BLaER1 treated with 17β-estradiol and CSF1 and Interleukin-3, amounts not matched to agents 10 nM and 100 nM (cell line): ENCODE measurements around the gene PLPPR2.

Experiments used
- H3K27ac ChIP-seq, 11 experiments: shearing (Covaris generic); formaldehyde crosslinking; 2 replicates each; pipeline ENCODE4 v1.8.1; 2022
- H3K27me3 ChIP-seq, 11 experiments: shearing (Covaris generic); formaldehyde crosslinking; 2 replicates each; pipeline ENCODE4 v1.8.1; 2022
- H3K36me3 ChIP-seq, 11 experiments: shearing (Covaris generic); formaldehyde crosslinking; 2 replicates each; pipeline ENCODE4 v1.8.1; 2022
- H3K4me1 ChIP-seq, 10 experiments: shearing (Covaris generic); formaldehyde crosslinking; 2 replicates each; pipeline ENCODE4 v1.8.1; 2022
- H3K4me2 ChIP-seq, 11 experiments: shearing (Covaris generic); formaldehyde crosslinking; 2 replicates each; pipeline ENCODE4 v1.8.1; 2022
- H3K4me3 ChIP-seq, 10 experiments: shearing (Covaris generic); formaldehyde crosslinking; 2 replicates each; pipeline ENCODE4 v1.8.1; 2022
- H3K9ac ChIP-seq, 11 experiments: shearing (Covaris generic); formaldehyde crosslinking; 2 replicates each; pipeline ENCODE4 v1.8.1; 2022
- H3K9me3 ChIP-seq, 11 experiments: shearing (Covaris generic); formaldehyde crosslinking; replicated peaks in 1 of 11; 2 replicates each; pipeline ENCODE4 v1.8.1; 2022
- H4K20me1 ChIP-seq, 11 experiments: shearing (Covaris generic); formaldehyde crosslinking; 2 replicates each; pipeline ENCODE4 v1.8.1; 2022
- Cebpa-rat ChIP-seq, 11 experiments: shearing (Covaris generic); IDR thresholded peaks; 2 replicates each; pipeline ENCODE4 v1.8.1; 2022

The PLPPR2 gene

DNA sequence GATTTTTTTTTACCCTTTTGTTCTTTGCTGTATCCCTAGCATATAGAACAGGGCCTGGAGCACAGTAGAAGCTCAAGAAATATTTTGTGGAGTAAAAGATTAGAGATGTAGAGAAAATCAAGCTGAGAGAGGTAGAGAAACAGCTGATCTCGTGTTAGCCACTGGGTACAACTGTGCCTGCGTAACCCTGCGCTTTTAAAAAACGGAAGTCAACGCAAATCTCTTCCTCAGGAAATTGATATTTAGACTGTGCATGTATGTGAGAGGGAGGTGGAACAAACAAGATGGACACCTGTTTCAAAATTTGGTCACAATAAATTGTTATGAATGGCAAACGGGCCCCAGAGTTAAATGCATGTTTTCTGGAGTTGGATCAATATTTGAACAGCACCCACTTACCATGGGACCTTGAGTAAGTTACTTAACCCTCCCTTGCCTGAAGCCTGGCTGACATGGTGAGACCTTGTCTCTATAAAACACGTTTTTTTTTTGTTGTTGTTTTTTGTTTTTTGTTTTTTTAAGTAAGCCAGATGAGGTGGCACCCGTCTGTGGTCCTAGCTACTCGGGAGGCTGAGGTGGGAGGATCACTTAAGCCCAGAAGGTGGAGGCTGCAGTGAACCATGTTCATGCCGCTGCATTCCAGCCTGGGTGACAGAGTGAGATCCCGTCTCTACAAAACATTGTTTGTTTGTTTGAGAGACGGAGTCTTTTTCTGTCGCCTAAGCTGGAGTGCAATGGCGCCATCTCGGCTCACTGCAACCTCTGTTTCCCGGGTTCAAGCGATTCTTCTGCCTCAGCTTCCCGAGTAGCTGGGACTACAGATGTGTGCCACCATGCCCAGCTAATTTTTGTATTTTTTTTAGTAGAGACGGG lies 32.2 kb downstream of the PLPPR2 start:
- no peak overlapping the region for H3K4me3 ChIP-seq
- H3K27me3 ChIP-seq: peaks cover 0 to 16% (median 8%) of the 10 kb centered on the region in 11 experiments; a peak in 11 of 22 replicates
- TF ChIP-seq Cebpa-rat (IDR thresholded peaks at IDR 0.05): no peak
- peak overlapping the region in 9 of 11 experiments; percentile 0 to 57 (median 38); a peak in 9 of 22 replicates for H3K27ac ChIP-seq
- peak overlapping the region; percentile 40 to 77 (median 71) for H3K4me2 ChIP-seq
- peak overlapping the region in 6 of 11 experiments; percentile 11 to 56 (median 20); a peak in 3 of 22 replicates for H3K9ac ChIP-seq
- peaks cover 17 to 43% (median 40%) of the 10 kb centered on the region in 10 experiments for H3K4me1 ChIP-seq
- H3K9me3 ChIP-seq: peaks cover 4 to 12% (median 10%) of the 10 kb centered on the region in 11 experiments; a peak in 19 of 22 replicates
- H3K36me3 ChIP-seq: no peaks in the 10 kb centered on the region
- no peaks in the 10 kb centered on the region for H4K20me1 ChIP-seq

DNA sequence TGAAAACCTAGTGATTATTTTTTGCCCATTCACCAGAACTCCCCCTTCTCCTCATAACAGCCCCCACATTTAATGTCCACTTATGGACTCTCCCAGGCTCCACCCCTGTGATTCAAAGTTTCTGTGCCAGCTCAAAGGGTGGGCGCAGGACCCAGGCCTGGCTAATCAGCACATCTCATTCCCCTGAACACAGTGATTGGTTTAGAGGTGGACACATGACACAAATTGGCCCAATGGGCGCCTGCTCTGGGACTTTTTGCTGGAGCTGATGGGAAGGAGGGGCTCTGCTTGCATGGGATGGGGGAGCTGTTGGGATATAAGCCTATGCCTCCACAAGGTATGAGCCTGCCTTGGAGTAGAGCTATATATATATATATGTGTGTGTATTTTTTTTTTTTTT lies 35.1 kb downstream of the PLPPR2 start:
- no peaks in the 10 kb centered on the region for H4K20me1 ChIP-seq
- no peak overlapping the region for H3K27ac ChIP-seq
- no peak overlapping the region for H3K9ac ChIP-seq
- no peaks in the 10 kb centered on the region for H3K27me3 ChIP-seq
- no peak for TF ChIP-seq Cebpa-rat (IDR thresholded peaks at IDR 0.05)
- H3K4me1 ChIP-seq: peaks cover 13 to 17% (median 15%) of the 10 kb centered on the region in 10 experiments
- no peak overlapping the region for H3K4me3 ChIP-seq
- no peak overlapping the region for H3K4me2 ChIP-seq
- no peaks in the 10 kb centered on the region for H3K36me3 ChIP-seq
- H3K9me3 ChIP-seq: peaks cover 4 to 12% (median 10%) of the 10 kb centered on the region in 11 experiments; a peak in 19 of 22 replicates

DNA sequence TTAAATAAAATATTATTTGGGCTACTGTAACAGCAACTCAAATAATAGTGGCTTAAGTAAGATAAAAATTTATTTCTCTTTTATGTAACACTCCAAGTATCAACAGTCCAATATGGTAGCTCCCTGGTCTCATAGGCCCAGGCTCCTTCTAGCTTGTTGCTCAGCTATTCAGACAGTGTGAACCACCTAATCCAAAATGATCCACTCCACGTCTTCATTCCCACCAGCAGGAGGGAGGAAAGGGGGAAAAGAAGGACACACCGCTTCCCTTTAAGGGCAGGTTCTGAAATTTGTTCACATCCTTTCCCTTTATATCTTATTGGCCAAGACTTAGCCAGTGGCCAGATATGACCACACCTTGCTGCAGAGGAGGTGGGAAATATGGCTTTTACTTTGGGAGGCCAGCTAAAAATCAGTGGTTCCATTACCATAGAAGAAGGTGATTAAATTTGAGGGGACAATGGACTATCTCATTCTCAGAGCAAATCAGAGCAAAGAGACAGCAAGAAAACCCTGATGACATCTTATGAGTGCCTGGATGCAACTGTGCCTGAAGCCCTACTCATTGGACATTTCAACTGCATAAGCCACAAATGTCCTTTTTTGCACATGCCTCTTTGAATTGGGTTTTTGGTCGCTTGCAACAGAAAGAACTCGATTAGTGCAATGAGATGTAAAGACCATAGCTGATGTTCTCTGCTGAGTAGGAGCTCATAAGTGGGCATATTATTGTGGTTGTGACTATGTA lies 35.9 kb downstream of the PLPPR2 start:
- Histone ChIP-seq H3K4me3 (no peak overlapping the region), H3K9ac (no peak overlapping the region), H3K4me2 (no peak overlapping the region), H3K36me3 (no peaks in the 10 kb centered on the region), H3K4me1 (peaks cover 13 to 17% (median 15%) of the 10 kb centered on the region in 10 experiments), H3K27me3 (no peaks in the 10 kb centered on the region), H3K9me3 (peaks cover 4 to 12% (median 10%) of the 10 kb centered on the region in 11 experiments; a peak in 19 of 22 replicates), H3K27ac (no peak overlapping the region), H4K20me1 (no peaks in the 10 kb centered on the region)
- TF ChIP-seq Cebpa-rat (IDR thresholded peaks at IDR 0.05): no peak

DNA sequence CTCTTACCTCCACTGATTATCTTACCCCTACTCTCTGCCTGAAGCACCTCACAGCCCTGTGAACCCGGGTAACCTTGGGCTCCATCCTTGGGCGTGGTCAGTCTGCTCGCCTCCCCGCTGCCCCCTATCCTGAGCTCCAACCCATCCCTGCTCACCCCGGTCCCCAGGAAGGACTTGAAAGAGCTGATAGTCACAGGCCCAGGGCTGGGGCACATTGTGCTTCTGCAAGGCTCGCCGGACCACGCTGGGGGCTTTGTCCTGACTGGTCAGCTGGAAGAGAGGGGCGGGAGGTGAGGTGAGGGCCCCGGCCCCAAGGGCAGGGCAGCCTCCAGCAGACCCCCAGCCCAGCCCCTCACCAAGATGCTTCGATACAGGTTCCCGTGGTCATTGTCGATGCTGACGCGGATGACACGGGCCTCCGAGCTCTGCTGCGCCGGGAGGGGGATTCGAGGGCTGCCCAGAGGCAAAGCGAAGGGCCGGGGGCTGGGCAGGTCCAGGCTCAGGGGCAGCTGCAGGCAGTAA lies 41.9 kb downstream of the PLPPR2 start:
- Histone ChIP-seq H3K27me3 (no peaks in the 10 kb centered on the region), H3K9ac (no peak overlapping the region), H3K4me2 (no peak overlapping the region), H4K20me1 (no peaks in the 10 kb centered on the region), H3K36me3 (no peaks in the 10 kb centered on the region), H3K4me3 (no peak overlapping the region), H3K4me1 (no peaks in the 10 kb centered on the region), H3K9me3 (no peaks in the 10 kb centered on the region), H3K27ac (no peak overlapping the region)
- TF ChIP-seq Cebpa-rat (IDR thresholded peaks at IDR 0.05): no peak

DNA sequence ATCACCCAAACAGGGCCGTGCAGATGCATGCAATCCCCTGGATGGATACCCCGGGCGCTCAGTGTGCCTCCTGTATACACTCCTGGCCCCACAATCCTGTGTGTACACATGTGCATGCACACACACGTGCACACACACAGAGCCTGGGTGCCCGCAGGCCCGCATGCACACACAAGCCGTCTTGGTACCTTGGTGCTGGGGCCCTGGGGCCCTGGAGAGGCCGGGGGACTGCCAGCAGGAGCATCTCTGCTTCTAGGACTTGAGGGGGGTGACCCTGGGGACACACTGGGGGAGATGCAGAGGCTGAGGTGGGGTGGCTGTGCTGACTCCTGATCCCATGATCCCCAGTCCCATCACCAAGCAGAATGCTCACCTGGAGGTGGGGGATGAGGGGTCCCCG lies 44.4 kb downstream of the PLPPR2 start:
- Histone ChIP-seq H4K20me1 (no peaks in the 10 kb centered on the region), H3K9me3 (no peaks in the 10 kb centered on the region), H3K36me3 (no peaks in the 10 kb centered on the region), H3K27me3 (no peaks in the 10 kb centered on the region), H3K4me1 (peaks cover 0 to 2% (median 0%) of the 10 kb centered on the region in 10 experiments; a peak in 1 of 20 replicates), H3K27ac (no peak overlapping the region), H3K4me3 (no peak overlapping the region), H3K4me2 (no peak overlapping the region), H3K9ac (no peak overlapping the region)
- no peak for TF ChIP-seq Cebpa-rat (IDR thresholded peaks at IDR 0.05)

DNA sequence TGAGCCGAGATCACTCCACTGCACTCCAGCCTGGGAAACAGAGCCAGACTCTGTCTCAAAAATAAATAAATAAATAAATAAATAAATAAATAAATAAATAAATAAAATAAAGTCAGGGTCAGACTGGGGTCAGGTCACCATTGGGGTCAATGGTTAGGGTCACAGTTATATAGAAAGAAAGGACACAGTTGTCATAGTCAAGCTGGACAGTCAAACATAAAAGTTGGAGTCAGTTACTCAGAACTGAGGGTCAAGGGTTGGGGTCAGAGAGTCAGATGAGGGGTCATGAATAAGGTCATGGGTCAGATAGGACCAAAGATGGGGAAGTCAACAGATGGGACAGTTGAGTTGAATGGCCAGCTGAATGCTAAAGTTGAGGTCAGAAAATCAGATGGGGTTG lies 45.6 kb downstream of the PLPPR2 start:
- no peaks in the 10 kb centered on the region for H4K20me1 ChIP-seq
- H3K4me3 ChIP-seq: no peak overlapping the region
- no peak overlapping the region for H3K27ac ChIP-seq
- no peak overlapping the region for H3K9ac ChIP-seq
- TF ChIP-seq Cebpa-rat (IDR thresholded peaks at IDR 0.05): no peak
- peaks cover 0 to 8% (median 5%) of the 10 kb centered on the region in 10 experiments; a peak in 6 of 20 replicates for H3K4me1 ChIP-seq
- H3K36me3 ChIP-seq: no peaks in the 10 kb centered on the region
- no peaks in the 10 kb centered on the region for H3K9me3 ChIP-seq
- H3K4me2 ChIP-seq: no peak overlapping the region
- H3K27me3 ChIP-seq: peaks cover 0 to 1% (median 0%) of the 10 kb centered on the region in 11 experiments; a peak in 1 of 22 replicates

DNA sequence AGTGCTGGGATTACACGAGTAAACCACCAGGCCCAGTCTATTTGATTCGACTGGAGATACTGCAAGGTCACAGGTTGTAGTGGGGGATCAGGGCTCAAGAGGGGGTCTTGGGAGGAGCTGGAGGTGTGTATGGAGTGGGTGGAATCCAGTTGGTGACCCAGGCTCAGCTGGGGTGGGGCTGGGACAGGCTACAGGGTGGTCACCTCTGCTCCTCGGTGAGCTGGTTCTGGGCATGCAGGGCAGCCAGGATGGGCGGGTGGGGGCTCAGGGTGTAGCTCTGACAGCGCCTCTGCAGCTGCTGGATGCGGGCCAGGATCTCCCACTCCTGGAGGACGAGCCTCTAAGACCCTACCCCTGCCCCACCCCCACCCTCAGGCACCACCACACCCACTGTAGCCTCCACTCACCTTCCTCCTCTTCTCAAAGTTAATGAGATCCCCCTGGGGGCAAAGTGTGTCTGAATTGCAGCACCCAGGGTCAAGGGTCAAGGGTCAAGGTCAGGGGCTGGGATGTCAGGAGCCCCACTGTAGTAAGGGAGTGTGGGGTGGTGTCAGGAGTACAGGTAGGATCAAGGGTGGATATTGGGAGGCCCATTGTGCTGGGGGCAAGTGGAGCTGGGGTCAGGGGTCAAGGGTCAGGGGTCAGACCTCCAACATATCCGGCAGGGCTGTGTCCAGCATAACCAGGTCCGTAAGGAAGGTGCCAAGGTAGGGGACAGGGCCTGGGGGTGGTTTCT lies 46.7 kb downstream of the PLPPR2 start:
- Histone ChIP-seq H3K27me3 (peaks cover 0 to 13% (median 7%) of the 10 kb centered on the region in 11 experiments; a peak in 11 of 22 replicates), H3K36me3 (no peaks in the 10 kb centered on the region), H3K27ac (no peak overlapping the region), H3K4me3 (no peak overlapping the region), H3K4me2 (no peak overlapping the region), H4K20me1 (no peaks in the 10 kb centered on the region), H3K9me3 (no peaks in the 10 kb centered on the region), H3K4me1 (peaks cover 5 to 16% (median 12%) of the 10 kb centered on the region in 10 experiments; a peak in 12 of 20 replicates), H3K9ac (no peak overlapping the region)
- no peak for TF ChIP-seq Cebpa-rat (IDR thresholded peaks at IDR 0.05)

DNA sequence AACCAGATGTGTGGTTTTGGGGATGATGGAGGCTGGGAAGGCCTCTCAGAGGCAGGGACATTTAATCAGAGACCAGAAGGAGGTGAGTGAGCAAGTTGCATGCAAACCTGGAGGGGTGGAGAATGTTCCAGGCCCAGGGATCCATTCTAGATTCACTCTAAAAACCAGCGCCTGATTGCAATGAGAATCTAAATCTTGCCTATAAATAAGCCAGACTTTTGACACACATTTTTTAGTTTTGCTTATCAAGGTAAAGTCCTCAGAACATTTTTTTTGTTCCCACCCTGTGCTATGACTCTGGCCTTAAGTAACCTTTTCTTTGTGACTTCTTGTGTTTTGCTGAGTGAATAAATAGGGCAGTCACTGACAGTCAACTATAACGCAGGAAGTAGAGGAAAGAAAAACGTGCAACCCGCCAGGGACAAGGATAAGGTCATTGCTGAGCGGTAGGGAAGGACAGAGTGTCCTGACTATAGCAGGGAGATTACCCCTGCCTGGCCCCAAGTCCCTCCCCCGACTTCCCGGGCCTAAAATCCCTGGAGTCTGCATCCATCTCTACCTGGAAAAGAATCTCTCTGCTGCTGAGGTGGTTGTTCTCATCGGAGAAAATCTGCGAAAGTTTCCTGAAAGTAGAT lies 49.5 kb downstream of the PLPPR2 start:
- Histone ChIP-seq H3K9me3 (no peaks in the 10 kb centered on the region), H3K4me3 (no peak overlapping the region), H3K27me3 (peaks cover 0 to 13% (median 7%) of the 10 kb centered on the region in 11 experiments; a peak in 11 of 22 replicates), H4K20me1 (no peaks in the 10 kb centered on the region), H3K36me3 (no peaks in the 10 kb centered on the region), H3K27ac (no peak overlapping the region), H3K4me1 (peaks cover 5 to 18% (median 13%) of the 10 kb centered on the region in 10 experiments; a peak in 12 of 20 replicates), H3K9ac (0 out of 22 replicates have a peak overlapping the region, but pooled peaks of 1 of the 11 experiments have one; percentile 2), H3K4me2 (peak overlapping the region in 4 of 11 experiments; percentile 5 to 38 (median 24); a peak in 3 of 22 replicates)
- TF ChIP-seq Cebpa-rat (IDR thresholded peaks at IDR 0.05): no peak
